Activated CD4-positive, alpha-beta memory T cell treated with anti-CD3 and anti-CD28 coated beads for 36 hours (primary cell): ENCODE data around the gene CSTF1. TPM values are rescaled to one million over a fixed set of nuclear protein-coding genes. Genes with fewer than 3 reads are reported as not detected.

Experiments used
- CTCF ChIA-PET: fragments of 350-600 bp; sonication (Branson Sonifier 250); formaldehyde crosslinking; loops from one replicate; lab custom pipeline; 2021; ENCODE audit warnings: antibody characterized with exemption, inconsistent platforms; lab: Charles Lee
- POLR2A ChIA-PET: fragments of 350-600 bp; sonication (Branson Sonifier 250); formaldehyde crosslinking; loops from one replicate; lab custom pipeline; 2021; ENCODE audit warnings: antibody characterized with exemption; lab: Charles Lee
- DNase-seq: peaks from one replicate; pipeline ENCODE4 v3.0.0-alpha.2; 2020
- H3K27ac Mint-ChIP-seq: one replicate; pipeline ENCODE4 v1.8.0; 2021; ENCODE audit warnings: mixed read lengths
- H3K27me3 Mint-ChIP-seq: one replicate; pipeline ENCODE4 v1.8.0; 2021; ENCODE audit warnings: mixed read lengths
- H3K36me3 Mint-ChIP-seq: one replicate; pipeline ENCODE4 v1.8.0; 2021; ENCODE audit warnings: mixed read lengths
- H3K4me1 Mint-ChIP-seq: one replicate; pipeline ENCODE4 v1.8.0; 2021; ENCODE audit warnings: low read depth, mixed read lengths
- H3K4me3 Mint-ChIP-seq: one replicate; pipeline ENCODE4 v1.8.0; 2021; ENCODE audit warnings: mild to moderate bottlenecking, mixed read lengths
- H3K9me3 Mint-ChIP-seq: one replicate; pipeline ENCODE4 v1.8.0; 2021; ENCODE audit warnings: mixed read lengths
- intact Hi-C: fragments of 100-400 bp; cut with micrococcal nuclease; formaldehyde crosslinking; loops from one replicate; pipeline ENCODE4 v1.15.1; 2023
- total RNA-seq, 2 experiments: library from RNA; stranded (reverse); gene quantifications; one replicate each; pipeline ENCODE4 v1.2.3, GENCODE V29; 2021

CSTF1 gene
- total RNA-seq, 2 experiments from 2014 or later: 53.9 to 56.6 TPM

DNA sequence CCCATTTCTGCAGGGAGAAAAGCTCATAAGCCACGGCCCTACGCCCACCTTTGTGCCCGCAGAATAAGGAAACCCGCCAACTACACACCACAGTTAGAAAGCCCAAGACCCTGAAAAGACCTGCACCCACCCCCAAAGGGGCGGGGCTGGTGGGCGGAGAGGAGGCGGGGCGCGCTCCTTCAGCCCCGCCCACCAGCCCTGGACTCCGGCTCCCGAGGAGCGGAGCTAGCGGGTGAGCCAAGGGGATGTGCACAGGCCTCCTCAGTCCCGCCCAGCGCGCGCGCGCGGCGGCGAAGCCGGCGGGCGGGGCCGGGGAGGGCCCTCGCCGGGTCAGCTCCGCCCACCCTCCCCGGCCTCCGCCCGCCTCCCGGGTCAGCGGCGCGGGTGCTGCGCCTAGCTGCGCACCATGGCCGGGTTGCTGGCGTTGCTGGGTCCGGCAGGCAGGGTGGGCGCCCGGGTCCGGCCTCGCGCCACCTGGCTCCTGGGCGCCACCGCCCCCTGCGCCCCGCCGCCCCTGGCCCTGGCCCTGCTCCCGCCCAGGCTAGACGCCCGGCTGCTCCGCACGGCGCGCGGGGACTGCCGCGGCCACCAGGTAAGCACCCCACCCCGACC lies 33.7 kb upstream of the CSTF1 start, which contains the start of gene FAM210B:
FAM210B (plus strand) TSS at position 375 of the 612 bp plus-strand sequence; CDS start at position 407, 32 bp downstream.
- DNase-seq: peak; percentile 88
- H3K9me3 Mint-ChIP-seq: no peaks in the 10 kb centered on the region
- no peak within 1 kb of the TSS for H3K27ac Mint-ChIP-seq
- peak within 1 kb of the TSS; percentile 83 for H3K4me3 Mint-ChIP-seq
- H3K4me1 Mint-ChIP-seq: peaks cover 14% of the 10 kb centered on the region
- ChIA-PET POLR2A (interaction anchor here (1.8 kb wide), 1 partner anchor 33 kb away, joined by 17 read pairs; the partner anchor contains the start of genes AURKA and CSTF1), CTCF (interaction anchor here (0.6 to 1.8 kb wide), 5 partner anchors 15 to 192 kb away, joined by 3 to 5 read pairs (median 4); partner anchors contain the start of genes AURKA and CSTF1)
- H3K36me3 Mint-ChIP-seq: peaks cover 4% of the 10 kb centered on the region
- intact Hi-C loops: loop anchor here (1.0 kb wide), 2 partner anchors 34 to 110 kb away; partner anchors contain the start of genes AURKA, CSTF1 and RTF2
- no peaks in the 10 kb centered on the region for H3K27me3 Mint-ChIP-seq

GRCh38 chr20:56359212-56360132 lies 33.0 kb upstream of the CSTF1 start:
- no peak overlapping the region for H3K27ac Mint-ChIP-seq
- ChIA-PET POLR2A (interaction anchor here (1.8 kb wide), 1 partner anchor 32 kb away, joined by 17 read pairs; the partner anchor contains the start of genes AURKA and CSTF1), CTCF (interaction anchor here (1.0 to 1.8 kb wide), 5 partner anchors 15 to 191 kb away, joined by 3 to 5 read pairs (median 4); partner anchors contain the start of genes AURKA and CSTF1)
- no peaks in the 10 kb centered on the region for H3K9me3 Mint-ChIP-seq
- intact Hi-C loops: no loop called here
- H3K4me3 Mint-ChIP-seq: peak overlapping the region; percentile 83
- H3K27me3 Mint-ChIP-seq: no peaks in the 10 kb centered on the region
- peaks cover 4% of the 10 kb centered on the region for H3K36me3 Mint-ChIP-seq
- peaks cover 14% of the 10 kb centered on the region for H3K4me1 Mint-ChIP-seq
- peak; percentile 30 for DNase-seq

DNA sequence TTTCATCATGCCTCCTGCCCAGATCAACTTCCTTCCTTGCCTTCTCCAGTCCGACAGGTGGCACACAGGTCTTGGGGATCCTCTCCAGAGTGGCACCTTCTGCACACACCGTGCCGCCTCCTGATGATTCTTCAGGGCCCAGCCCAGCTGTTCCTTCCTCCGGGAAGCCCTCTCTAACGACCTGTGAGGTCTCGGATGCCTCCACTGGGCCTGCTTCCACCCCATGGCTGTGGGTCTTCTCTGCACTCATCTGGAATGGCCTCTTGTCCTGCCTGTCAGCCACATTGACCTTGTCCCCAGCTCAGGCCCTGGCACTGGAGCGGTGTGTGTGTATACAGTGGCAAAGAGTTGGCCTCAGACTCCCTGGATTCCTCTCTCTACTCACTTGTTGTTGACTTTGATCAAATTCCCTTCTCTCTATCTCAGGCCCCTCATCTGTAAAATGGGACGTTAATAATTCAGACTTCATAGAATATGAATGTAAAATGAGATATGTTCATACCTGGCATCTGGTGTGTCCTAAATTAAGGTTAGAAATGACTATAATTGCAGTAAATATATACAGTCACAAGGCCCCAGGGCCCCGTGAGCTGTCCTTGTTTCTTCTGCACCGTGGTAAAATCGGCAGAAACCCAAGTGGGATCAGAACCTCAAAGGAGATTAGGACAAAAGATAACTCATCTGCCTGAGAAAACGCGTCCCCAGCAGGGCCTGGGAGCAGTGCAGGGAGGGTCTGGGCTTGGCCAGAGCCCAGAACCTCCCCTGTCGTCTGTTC lies 32.1 kb upstream of the CSTF1 start:
- intact Hi-C loops: no loop called here
- no peaks in the 10 kb centered on the region for H3K27me3 Mint-ChIP-seq
- peaks cover 4% of the 10 kb centered on the region for H3K36me3 Mint-ChIP-seq
- no peak overlapping the region for H3K27ac Mint-ChIP-seq
- DNase-seq: no peak
- H3K4me3 Mint-ChIP-seq: peak overlapping the region; percentile 65
- peaks cover 14% of the 10 kb centered on the region for H3K4me1 Mint-ChIP-seq
- ChIA-PET POLR2A (interaction anchor here (1.8 kb wide), 1 partner anchor 31 kb away, joined by 17 read pairs; the partner anchor contains the start of genes AURKA and CSTF1), CTCF (interaction anchor here (1.0 to 1.8 kb wide), 3 partner anchors 12 to 32 kb away, joined by 3 to 5 read pairs (median 3); partner anchors contain the start of genes AURKA and CSTF1)
- H3K9me3 Mint-ChIP-seq: no peaks in the 10 kb centered on the region

DNA sequence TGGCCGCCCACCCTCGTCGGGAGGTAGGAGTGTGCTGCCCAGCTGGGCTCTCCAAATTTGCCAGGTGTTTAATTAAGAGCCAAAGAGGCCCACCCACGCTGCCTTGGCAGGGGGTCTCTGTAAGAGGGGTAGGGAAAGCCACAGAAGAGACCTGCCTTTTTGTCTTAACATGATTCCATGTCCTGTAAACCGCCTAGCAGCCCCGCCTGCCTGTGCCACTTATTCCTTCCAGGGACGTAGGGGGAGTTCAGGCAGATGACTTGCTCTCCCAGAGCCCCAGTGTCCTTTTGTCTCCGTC lies 31.6 kb upstream of the CSTF1 start:
- ChIA-PET CTCF (interaction anchor here (1.0 to 1.2 kb wide), 2 partner anchors 12 to 17 kb away, joined by 3 read pairs; no protein-coding TSS in a partner anchor), POLR2A (no interaction called here)
- Mint-ChIP-seq H3K4me1 (peaks cover 14% of the 10 kb centered on the region), H3K27ac (no peak overlapping the region), H3K4me3 (no peak overlapping the region), H3K27me3 (no peaks in the 10 kb centered on the region), H3K36me3 (peaks cover 4% of the 10 kb centered on the region), H3K9me3 (no peaks in the 10 kb centered on the region)
- intact Hi-C loops: no loop called here
- DNase-seq: no peak

DNA sequence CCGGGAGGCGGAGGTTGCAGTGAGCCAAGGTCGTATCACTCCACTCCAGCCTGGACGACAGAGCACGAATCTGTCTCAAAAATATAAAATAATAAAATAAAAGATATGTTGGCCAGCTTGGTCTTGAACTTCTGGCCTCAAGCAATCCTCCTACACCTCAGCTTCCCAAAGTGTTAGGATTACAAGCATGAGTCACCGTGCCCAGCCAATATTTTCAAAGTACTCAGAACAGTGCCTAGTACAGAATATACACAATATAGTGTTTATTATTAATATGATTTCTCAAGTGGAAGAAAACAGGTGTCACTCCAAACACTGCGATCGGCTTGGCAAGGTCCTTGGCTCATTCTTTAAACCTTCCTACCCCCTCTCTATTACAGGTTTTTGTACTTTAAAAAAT lies 30.5 kb upstream of the CSTF1 start:
- no peaks in the 10 kb centered on the region for H3K9me3 Mint-ChIP-seq
- POLR2A ChIA-PET: no interaction called here
- peaks cover 14% of the 10 kb centered on the region for H3K4me1 Mint-ChIP-seq
- no peak for DNase-seq
- CTCF ChIA-PET: interaction anchor here (1.2 kb wide), 1 partner anchor 189 kb away, joined by 3 read pairs; no protein-coding TSS in a partner anchor
- no peaks in the 10 kb centered on the region for H3K27me3 Mint-ChIP-seq
- no peak overlapping the region for H3K27ac Mint-ChIP-seq
- H3K36me3 Mint-ChIP-seq: peaks cover 10% of the 10 kb centered on the region
- intact Hi-C loops: no loop called here
- no peak overlapping the region for H3K4me3 Mint-ChIP-seq

DNA sequence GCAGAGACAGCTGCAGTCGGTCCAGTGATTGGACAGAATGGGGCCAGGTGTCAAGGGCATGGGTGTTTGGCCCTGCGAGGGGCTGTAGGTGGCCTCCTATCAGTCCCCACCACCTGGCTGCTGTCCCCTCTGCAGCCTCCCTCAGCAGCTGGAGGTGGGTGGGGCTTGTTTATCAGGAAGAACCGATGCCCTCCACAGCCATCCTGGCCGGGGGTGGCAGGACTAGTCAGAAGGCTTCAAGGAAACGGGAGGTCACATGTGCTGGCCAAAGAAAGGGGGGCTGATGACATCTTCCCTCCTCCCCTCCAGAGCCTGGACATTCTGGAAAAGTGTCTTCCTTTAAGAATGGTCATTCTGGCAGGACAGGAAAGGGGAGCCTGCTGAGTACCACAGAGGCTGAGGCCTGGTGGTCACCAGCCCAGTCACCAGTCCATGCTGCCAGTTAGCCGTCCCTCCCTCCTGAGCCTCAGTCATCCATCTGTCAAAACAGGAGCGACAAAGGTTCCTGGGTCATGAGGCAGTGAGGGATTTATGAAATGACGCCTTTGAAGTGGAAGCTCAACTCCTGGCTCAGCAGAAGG lies 29.5 kb upstream of the CSTF1 start:
- peaks cover 12% of the 10 kb centered on the region for H3K36me3 Mint-ChIP-seq
- no peak for DNase-seq
- ChIA-PET CTCF (no interaction called here), POLR2A (no interaction called here)
- peaks cover 14% of the 10 kb centered on the region for H3K4me1 Mint-ChIP-seq
- intact Hi-C loops: no loop called here
- no peak overlapping the region for H3K4me3 Mint-ChIP-seq
- no peaks in the 10 kb centered on the region for H3K27me3 Mint-ChIP-seq
- H3K27ac Mint-ChIP-seq: no peak overlapping the region
- no peaks in the 10 kb centered on the region for H3K9me3 Mint-ChIP-seq

DNA sequence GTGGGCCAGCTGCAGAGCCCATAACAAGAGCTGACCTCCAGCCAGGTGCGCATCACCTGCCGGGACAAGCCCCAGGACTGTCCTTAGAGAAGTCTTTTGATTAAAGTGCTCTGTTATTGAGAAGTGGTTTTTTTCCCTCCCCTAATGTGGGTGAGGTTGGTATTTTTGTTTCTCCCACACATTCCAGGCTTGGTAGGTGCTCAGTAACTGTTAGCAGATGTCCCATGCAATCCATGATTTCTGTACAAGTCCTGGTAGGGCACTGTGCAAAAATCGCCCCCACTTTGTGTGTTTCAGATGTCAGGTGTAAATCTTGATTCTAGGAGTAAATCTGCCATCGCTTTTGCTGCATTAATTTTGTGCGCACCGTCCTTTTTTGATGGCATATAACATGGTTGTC lies 29.0 kb upstream of the CSTF1 start:
- no peak overlapping the region for H3K4me3 Mint-ChIP-seq
- H3K27ac Mint-ChIP-seq: no peak overlapping the region
- peaks cover 14% of the 10 kb centered on the region for H3K36me3 Mint-ChIP-seq
- POLR2A ChIA-PET: no interaction called here
- CTCF ChIA-PET: no interaction called here
- DNase-seq: no peak
- H3K4me1 Mint-ChIP-seq: peaks cover 10% of the 10 kb centered on the region
- H3K27me3 Mint-ChIP-seq: no peaks in the 10 kb centered on the region
- intact Hi-C loops: no loop called here
- no peaks in the 10 kb centered on the region for H3K9me3 Mint-ChIP-seq

- ChIA-PET CTCF (no interaction called here), POLR2A (no interaction called here)
- DNase-seq: no peak
- Mint-ChIP-seq H3K36me3 (peaks cover 34% of the 10 kb centered on the region), H3K27ac (no peak overlapping the region), H3K4me3 (no peak overlapping the region), H3K4me1 (peaks cover 10% of the 10 kb centered on the region), H3K27me3 (no peaks in the 10 kb centered on the region), H3K9me3 (no peaks in the 10 kb centered on the region)
- intact Hi-C loops: no loop called here
Observed at GRCh38 chr20:56368351-56369134, 23.9 kb upstream of the CSTF1 start.

DNA sequence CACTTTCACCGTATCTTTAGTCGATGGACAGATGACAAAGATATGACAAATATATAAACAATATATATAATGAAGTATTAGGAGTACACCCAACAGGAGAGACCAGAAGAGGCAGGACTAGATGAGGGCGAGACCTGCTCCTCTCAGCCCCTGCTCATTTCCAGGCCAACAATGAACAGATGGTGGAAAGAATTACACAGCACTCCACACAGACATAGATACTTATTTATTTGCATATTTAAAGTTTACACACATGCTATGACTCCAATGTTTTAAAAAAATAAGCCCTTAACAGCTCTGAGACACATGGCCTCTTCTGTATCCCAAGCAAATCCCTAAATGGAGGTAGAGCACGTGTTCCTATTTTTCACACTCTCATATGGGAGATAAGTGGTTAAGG lies 23.3 kb upstream of the CSTF1 start:
- ChIA-PET CTCF (no interaction called here), POLR2A (interaction anchor here (1.2 kb wide), 1 partner anchor 12 kb away, joined by 3 read pairs; no protein-coding TSS in a partner anchor)
- H3K4me3 Mint-ChIP-seq: no peak overlapping the region

DNA sequence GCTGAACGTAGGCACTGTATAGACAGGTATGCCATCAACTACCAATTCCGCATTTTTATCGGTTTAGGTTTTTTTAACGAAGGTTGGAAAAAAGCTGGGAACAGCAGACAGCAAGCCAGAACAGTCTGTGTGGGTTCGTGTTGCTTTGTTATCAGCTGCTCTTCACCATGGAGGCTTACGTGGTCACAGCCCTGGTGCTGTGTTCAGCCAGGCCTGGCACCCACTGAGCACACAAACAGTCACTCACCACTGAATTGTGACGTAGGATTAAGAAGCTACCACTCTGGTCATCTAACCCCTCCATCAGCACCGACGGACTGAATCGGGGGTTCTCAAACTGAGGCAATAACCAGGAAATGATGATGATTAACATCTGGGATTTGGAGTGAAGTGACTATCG lies 20.5 kb upstream of the CSTF1 start:
- CTCF ChIA-PET: interaction anchor here (1.1 to 1.5 kb wide), 2 partner anchors 11 to 29 kb away, joined by 3 to 5 read pairs; no protein-coding TSS in a partner anchor
- H3K9me3 Mint-ChIP-seq: no peaks in the 10 kb centered on the region
- peaks cover 44% of the 10 kb centered on the region for H3K36me3 Mint-ChIP-seq
- no peak overlapping the region for H3K4me3 Mint-ChIP-seq
- intact Hi-C loops: no loop called here
- H3K27ac Mint-ChIP-seq: no peak overlapping the region
- DNase-seq: no peak
- H3K27me3 Mint-ChIP-seq: no peaks in the 10 kb centered on the region
- POLR2A ChIA-PET: interaction anchor here (1.2 kb wide), 1 partner anchor 20 kb away, joined by 3 read pairs; the partner anchor contains the start of genes AURKA and CSTF1
- H3K4me1 Mint-ChIP-seq: peaks cover 19% of the 10 kb centered on the region

More for the DNA sequence above, 23.3 kb upstream of the CSTF1 start:
- Mint-ChIP-seq H3K4me1 (peaks cover 17% of the 10 kb centered on the region), H3K9me3 (no peaks in the 10 kb centered on the region), H3K27ac (no peak overlapping the region), H3K36me3 (peaks cover 37% of the 10 kb centered on the region), H3K27me3 (no peaks in the 10 kb centered on the region)
- intact Hi-C loops: no loop called here
- DNase-seq: no peak
